ENCODE results near the gene OR51A7. TPM values are rescaled to one million over a fixed set of nuclear protein-coding genes. Genes with fewer than 3 reads are reported as not detected.

OR51A7 gene
- not detected for total RNA-seq

GRCh38 chr11:4903484-4903883 lies at the start of gene OR51A7:
OR51A7 (plus strand) TSS chr11:4903783; CDS start chr11:4907370, 3,587 bp downstream.

GRCh38 chr11:4881860-4882500 lies 21.6 kb upstream of the OR51A7 start, which contains the start of gene OR51T1:
OR51T1 (plus strand) TSS chr11:4881900; CDS start chr11:4881900, 0 bp downstream.

GRCh38 chr11:4919250-4919649 lies 15.7 kb downstream of the OR51A7 start, which contains the start of gene OR51G2:
OR51G2 (minus strand) TSS chr11:4919350; CDS start chr11:4915663, 3,687 bp downstream.

GRCh38 chr11:4924239-4924638 lies 20.7 kb downstream of the OR51A7 start, which contains the start of gene OR51G1:
OR51G1 (minus strand) TSS chr11:4924339; CDS start chr11:4924339, 0 bp downstream.

GRCh38 chr11:4947505-4947904 lies 43.9 kb downstream of the OR51A7 start, which contains the start of gene OR51A4:
OR51A4 (minus strand) TSS chr11:4947605; CDS start chr11:4947100, 505 bp downstream.

DNA sequence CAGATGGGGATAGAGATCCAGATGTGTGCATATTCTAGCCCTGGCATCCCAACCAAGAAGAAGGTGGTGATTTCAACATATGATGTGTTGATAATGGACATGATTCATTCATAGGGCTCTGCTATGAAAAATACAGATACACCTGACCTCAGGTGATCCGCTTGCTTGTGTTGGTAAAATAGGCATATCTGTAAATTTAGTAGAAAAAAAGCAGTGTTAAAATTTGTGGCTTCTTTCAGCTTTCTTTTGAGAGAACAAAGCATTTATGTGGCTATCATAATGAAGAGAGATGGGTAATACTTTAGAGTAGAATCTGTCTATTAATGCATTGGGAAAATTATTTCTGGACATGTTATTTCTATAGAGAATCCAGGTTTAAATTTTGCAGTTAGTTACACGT lies 52.0 kb downstream of the OR51A7 start, which contains the start of gene OR51A2:
Gene OR51A2, minus strand, starts transcription at position 101 of the 400 bp plus-strand sequence. Its CDS starts 0 bp downstream, at position 101.

Other genes starting within 250 kb of the OR51A7 start
- gene OR51E2, start 205.9 kb upstream of the OR51A7 start, total RNA-seq, result not detected
- not detected for gene MMP26, start 199.0 kb upstream of the OR51A7 start, total RNA-seq
- gene OR51F1, start 133.8 kb upstream of the OR51A7 start, total RNA-seq, result not detected
- gene OR52R1, start 99.4 kb upstream of the OR51A7 start, total RNA-seq, result not detected
- gene OR51F2, start 82.5 kb upstream of the OR51A7 start, total RNA-seq, result not detected
- gene OR51S1, start 54.6 kb upstream of the OR51A7 start, total RNA-seq, result not detected
- gene OR51T1, start 21.9 kb upstream of the OR51A7 start, total RNA-seq, result not detected
- gene OR51G2, start 15.6 kb downstream of the OR51A7 start, total RNA-seq, result not detected
- not detected for gene OR51G1, start 20.6 kb downstream of the OR51A7 start, total RNA-seq
- gene OR51A4, start 43.8 kb downstream of the OR51A7 start, total RNA-seq, result not detected
- not detected for gene OR51A2, start 51.9 kb downstream of the OR51A7 start, total RNA-seq
- gene OR51L1, start 91.1 kb downstream of the OR51A7 start, total RNA-seq, result not detected
- not detected for gene OR52J3, start 142.7 kb downstream of the OR51A7 start, total RNA-seq
- gene OR52E2, start 155.8 kb downstream of the OR51A7 start, total RNA-seq, result not detected
- not detected for gene OR52E1, start 165.8 kb downstream of the OR51A7 start, total RNA-seq
- not detected for gene OR52A5, start 234.6 kb downstream of the OR51A7 start, total RNA-seq